ENCODE results near the gene TMEM115.
A peak's percentile ranks its signal among the peaks of the same experiment; 100 is the strongest.

TMEM115 gene

DNA sequence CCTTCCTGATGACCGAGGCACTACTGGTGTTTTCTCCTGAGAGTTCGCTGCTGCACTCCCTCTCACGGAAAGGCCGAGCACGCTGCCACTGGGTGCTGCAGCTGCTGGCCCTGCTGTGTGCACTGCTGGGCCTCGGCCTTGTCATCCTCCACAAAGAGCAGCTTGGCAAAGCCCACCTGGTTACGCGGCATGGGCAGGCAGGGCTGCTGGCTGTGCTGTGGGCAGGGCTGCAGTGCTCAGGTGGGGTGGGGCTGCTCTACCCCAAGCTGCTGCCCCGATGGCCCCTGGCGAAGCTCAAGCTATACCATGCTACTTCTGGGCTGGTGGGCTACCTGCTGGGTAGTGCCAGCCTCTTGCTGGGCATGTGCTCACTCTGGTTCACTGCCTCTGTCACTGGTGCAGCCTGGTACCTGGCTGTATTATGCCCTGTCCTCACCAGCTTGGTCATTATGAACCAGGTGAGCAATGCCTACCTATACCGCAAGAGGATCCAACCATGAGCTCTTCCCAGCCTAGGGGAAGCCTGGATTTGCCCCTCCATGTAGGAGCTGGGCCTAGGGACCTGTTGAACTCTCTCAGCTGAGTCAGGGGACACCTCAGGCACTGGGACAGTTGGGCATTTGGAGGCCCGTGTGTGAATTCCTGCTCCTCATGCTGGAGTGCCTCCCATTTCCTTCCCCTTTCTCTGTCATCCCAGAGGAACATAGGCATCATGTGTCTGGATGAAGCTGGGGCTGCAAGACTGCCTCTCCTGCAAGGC lies 5.9 kb downstream of the TMEM115 start:
- no peak for DNase-seq (ENCODE audit: low read depth in 1 of 2, low spot score in 1 of 2)

- DNase-seq (ENCODE audit: low read depth in 1 of 2, low spot score in 1 of 2), result no peak
Measured at GRCh38 chr3:50352781-50353180, 6.5 kb downstream of the TMEM115 start.

DNA sequence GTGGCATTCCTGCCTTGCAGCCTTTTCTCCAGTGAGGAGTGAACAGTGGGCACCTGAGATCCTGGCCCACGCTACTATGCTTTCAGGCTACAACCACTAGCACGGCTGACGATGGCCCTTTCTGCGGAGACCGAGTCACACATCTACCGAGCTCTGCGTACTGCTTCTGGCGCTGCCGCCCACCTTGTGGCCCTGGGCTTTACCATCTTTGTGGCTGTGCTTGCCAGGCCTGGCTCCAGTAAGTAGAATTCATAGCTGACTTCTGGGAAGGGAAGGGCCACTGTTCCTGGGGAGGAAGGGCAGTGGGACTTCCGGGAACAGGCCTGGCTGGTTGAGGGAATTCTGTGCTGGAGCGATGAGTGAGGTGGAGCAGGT lies 8.0 kb downstream of the TMEM115 start:
- DNase-seq (ENCODE audit: low read depth in 1 of 2, low spot score in 1 of 2), result no peak

GRCh38 chr3:50350527-50351322 lies 8.6 kb downstream of the TMEM115 start, which contains the start of the genes CYB561D2 and NPRL2:
Gene CYB561D2 (plus strand): TSS chr3:50350862. CDS start chr3:50351434, 572 bp downstream.
Gene NPRL2 (minus strand): TSS chr3:50350775. CDS start chr3:50350652, 123 bp downstream.
- DNase-seq (ENCODE audit: low read depth in 1 of 2, low spot score in 1 of 2), result peak; percentile 99

- no peak for DNase-seq (ENCODE audit: low read depth in 1 of 2, low spot score in 1 of 2)
Measured at GRCh38 chr3:50350213-50350526, 9.2 kb downstream of the TMEM115 start.

DNA sequence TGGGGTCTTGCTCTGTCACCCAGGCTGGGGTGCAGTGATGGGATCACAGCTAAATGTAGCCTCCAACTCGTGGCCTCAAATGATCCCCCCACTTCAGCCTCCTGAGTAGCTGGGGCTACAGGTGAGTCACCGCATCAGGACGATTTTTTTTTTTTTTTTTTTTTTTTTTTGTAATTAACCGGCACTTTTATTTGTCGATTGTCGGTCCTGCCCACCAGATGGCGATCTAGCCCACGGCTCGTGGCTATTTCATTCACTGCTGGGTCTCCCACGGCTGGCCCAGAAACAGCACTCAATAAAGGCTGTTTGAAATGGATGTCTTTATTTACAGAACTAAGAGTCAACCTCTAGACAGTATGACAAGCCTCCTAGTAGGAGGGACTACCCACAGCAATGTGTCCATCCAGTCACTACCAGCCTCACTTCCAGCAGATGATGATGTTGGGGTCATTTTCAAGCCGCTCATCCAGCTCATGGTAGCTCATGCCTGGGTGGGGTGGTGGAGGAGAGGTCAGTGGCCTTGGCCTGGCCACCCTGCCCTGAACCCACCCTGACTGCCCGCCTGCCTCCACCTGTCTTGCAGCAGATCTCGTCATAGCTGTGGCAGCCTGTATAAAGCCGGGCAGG lies 12.0 kb downstream of the TMEM115 start:
- peak; percentile 52 to 56 for DNase-seq (ENCODE audit: low read depth in 1 of 2, low spot score in 1 of 2)

DNA sequence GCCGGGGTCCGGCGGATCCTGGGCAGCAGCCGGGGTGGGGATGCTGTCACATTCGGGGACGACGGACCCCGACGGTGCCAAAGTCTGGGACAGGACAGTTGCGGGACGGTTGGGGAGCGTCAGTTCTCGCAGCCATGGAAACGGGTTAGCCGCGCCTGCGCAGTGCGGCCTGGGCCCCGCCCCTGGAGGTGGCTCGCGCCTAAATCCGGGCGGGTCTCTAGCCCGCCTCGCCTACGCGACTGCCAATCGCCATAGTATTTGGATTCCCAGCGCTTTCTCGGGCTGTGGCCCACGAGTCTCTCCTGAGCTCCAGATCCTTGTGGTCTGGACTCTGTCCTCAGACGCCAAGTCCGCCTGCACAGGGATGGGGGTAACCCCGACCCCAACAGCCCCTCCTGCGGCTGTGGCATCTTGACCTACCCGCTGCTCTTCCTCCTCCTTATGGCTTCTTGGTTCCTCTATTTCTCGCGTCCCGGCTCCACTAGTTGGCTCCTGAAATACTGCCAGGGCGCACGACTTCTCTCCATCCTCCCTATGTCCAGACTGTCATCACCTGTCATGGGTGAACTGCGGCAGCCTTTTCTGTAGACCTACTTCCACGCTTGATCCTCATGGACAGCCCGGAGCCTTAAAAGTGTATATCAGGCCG lies 13.6 kb downstream of the TMEM115 start, which contains the start of gene ZMYND10:
ZMYND10 (minus strand) TSS at position 147 of the 649 bp plus-strand sequence. CDS start 153 bp downstream, outside the sequence.
- DNase-seq (ENCODE audit: low read depth in 1 of 2, low spot score in 1 of 2), result peak; percentile 57 to 59

- DNase-seq (ENCODE audit: low read depth in 1 of 2, low spot score in 1 of 2), result no peak
Measured at GRCh38 chr3:50345008-50345407, 14.3 kb downstream of the TMEM115 start.

- no peak for DNase-seq (ENCODE audit: low read depth in 1 of 2, low spot score in 1 of 2)
Measured at GRCh38 chr3:50342813-50343633, 16.3 kb downstream of the TMEM115 start.

DNA sequence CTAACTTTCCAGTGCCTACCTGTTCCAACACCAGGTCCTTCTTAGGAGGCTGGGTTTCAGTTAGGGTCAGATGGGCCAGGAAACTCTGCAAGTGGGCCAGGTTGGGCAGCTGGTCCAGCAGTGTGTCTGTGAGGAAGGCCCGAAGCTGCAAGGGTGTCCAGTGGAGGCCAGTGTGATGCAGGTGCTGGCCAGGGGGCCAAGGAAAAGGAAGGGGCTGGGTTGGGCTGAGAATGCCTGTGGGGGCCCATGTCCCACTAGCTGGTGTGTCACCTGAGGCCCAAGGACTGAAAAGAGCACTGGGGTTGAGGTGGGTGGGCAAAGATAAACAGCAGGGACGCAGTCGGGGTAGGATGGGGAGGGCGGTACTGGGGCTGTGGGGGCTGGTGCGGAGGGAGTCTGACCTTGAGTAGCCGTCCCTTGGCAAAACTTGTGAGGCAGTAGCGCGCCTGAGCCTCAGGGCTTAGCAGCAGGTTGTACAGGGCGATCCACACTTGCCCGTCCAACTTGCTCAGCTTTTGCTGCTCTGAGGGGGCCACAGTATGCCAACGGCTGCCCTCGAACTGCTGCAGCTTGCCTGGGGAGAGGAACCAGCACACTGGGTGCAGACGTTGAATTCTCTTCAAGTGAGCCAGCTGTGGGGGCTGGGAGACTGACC lies 17.2 kb downstream of the TMEM115 start:
- DNase-seq (ENCODE audit: low read depth in 1 of 2, low spot score in 1 of 2), result no peak

GRCh38 chr3:50341537-50341936 lies 17.8 kb downstream of the TMEM115 start:
- no peak for DNase-seq (ENCODE audit: low read depth in 1 of 2, low spot score in 1 of 2)

GRCh38 chr3:50340448-50341329 lies 18.6 kb downstream of the TMEM115 start, which contains the start of gene RASSF1:
Gene RASSF1 (minus strand): TSS chr3:50340836. CDS start chr3:50340805, 31 bp downstream.
- peak; percentile 44 to 49 for DNase-seq (ENCODE audit: low read depth in 1 of 2, low spot score in 1 of 2)

GRCh38 chr3:50340147-50340447 lies 19.2 kb downstream of the TMEM115 start:
- no peak for DNase-seq (ENCODE audit: low read depth in 1 of 2, low spot score in 1 of 2)

GRCh38 chr3:50339485-50340146 lies 19.7 kb downstream of the TMEM115 start:
- no peak for DNase-seq (ENCODE audit: low read depth in 1 of 2, low spot score in 1 of 2)

DNA sequence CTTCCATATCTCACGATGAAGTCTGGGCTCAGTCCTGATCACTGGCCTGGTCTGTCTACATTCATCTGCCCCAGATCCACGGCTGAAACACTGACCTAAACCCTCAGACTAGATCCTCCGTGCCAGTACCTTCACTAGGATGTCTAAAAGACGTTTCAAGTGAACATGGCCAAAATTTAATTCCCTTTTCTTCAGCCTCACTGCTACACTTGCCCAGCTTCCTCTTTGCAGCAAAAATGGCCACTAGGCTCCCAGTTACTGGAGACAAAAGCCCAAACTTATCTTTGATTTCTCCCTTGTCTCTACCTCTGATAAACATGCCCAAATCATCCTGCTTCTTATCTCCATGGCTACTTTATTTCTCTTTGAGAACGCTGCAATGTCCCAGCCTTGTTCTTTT lies 20.4 kb downstream of the TMEM115 start:
- no peak for DNase-seq (ENCODE audit: low read depth in 1 of 2, low spot score in 1 of 2)

DNA sequence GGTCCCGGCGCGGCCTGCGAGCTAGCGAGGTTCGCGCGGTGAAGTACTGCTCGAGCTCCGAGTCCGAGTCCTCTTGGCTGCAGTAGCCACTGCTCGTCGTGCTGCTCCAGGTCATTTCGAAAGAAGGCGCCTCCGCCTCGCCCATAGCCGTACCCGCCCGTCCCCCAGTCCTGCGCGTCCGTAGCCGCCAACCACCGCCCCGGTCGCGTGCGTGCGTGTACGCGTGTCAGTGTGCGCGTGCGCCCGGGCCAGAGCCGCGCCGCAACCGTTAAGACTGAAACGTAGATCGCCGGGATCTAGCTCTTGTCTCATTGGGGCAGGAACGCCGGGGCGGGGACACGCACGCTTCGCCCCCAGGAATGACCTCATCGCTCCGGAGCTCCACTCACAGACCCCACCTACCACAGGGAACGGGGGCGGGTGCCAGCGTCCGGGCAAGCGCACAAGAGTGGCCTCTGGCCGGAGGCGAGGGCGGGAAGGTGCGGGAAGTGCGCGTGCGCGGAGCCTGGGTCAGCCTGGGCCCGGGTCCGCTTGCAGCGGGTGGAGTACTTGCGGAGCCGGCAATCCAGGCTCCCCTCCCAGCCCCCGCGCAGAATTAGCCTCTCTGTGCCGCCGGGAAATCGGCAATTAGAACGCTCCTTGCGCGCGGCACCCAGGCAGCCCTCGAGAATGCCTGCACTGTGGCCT lies 22.0 kb downstream of the TMEM115 start:
- peak; percentile 85 to 88 for DNase-seq (ENCODE audit: low read depth in 1 of 2, low spot score in 1 of 2)

DNA sequence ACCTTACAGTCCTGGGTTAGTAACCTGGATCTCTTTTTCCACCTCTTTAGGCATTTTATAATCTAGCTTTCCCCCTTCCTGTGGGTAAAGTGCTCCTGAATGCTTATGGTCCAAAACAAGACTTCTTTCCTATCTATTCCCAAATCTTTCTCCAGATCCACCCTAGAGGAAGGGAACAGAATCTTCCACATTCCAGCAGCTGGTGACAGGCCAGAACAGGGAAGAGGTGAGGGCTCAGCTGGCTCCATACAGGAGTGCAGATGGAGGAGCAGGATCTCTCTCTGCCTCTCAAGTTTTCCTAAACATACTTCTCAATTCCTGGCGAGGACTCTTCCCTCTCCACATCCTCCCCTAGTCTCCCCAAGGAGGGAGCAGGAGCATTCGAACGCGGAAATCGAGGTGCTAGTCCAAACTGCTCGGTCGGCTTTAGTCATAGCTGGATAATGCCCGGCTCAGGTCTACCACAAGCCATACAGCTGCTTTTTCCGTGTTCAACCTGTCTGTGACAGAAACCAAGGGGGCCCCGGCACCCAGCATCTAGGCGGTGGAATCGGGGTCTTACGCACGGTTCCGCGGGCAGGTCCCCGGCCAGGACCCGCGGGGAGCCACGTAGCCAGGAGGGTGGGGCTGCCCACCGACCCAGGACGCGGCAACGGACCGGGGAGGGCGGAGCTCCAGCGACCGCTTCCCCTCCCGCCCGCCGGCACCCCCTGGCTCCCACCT lies 22.7 kb downstream of the TMEM115 start:
- no peak for DNase-seq (ENCODE audit: low read depth in 1 of 2, low spot score in 1 of 2)

All from stimulated activated CD4-positive, alpha-beta T cell treated with anti-CD3 and anti-CD28 coated beads, Interleukin-15, amount 100 ng/mL, for 1 hour (primary cell).